Heart left ventricle (tissue), 16 donors: Measurements from ENCODE around the gene S1PR3. TPM values are rescaled to one million over a fixed set of nuclear protein-coding genes. Genes with fewer than 3 reads are reported as not detected.

Experiments used
- ATAC-seq, 4 donors: fragments of 200-7000 bp; cut with Tn5 transposase; one replicate each; pipeline ENCODE4 v1.9.1; 2020 to 2022; ENCODE audit warnings: moderate library complexity in 4 of 4, mild to moderate bottlenecking in 3 of 4, moderate number of reproducible peaks in 1 of 4
- DNase-seq, 5 donors: peaks; one replicate each; pipeline ENCODE4 v3.0.0-alpha.2; 2020
- H3K27ac ChIP-seq, 12 donors: fragments of 200-600 bp; sonication (generic) in 4 of 12; one replicate each; pipeline versions ENCODE4 v1.5.0 to v1.8.0; 2016 to 2022; ENCODE audit warnings: mild to moderate bottlenecking in 2 of 12
- H3K27me3 ChIP-seq, 9 donors: fragments of 200-600 bp; sonication (generic) in 2 of 9; one replicate each; pipeline versions ENCODE4 v1.5.1 to v1.8.0; 2016 to 2022; ENCODE audit warnings: mild to moderate bottlenecking in 3 of 9
- H3K36me3 ChIP-seq, 9 donors: fragments of 200-600 bp; sonication (generic) in 2 of 9; one replicate each; pipeline versions ENCODE4 v1.5.0 to v1.8.0; 2018 to 2022; ENCODE audit warnings: mild to moderate bottlenecking in 2 of 9
- H3K4me1 ChIP-seq, 12 donors: fragments of 200-600 bp; sonication (generic) in 4 of 12; one replicate each; pipeline versions ENCODE4 v1.5.0 to v1.8.0; 2016 to 2022; ENCODE audit warnings: mild to moderate bottlenecking in 3 of 12
- H3K4me3 ChIP-seq, 12 donors: fragments of 200-600 bp; sonication (generic) in 4 of 12; one replicate each; pipeline versions ENCODE4 v1.5.0 to v1.8.0; 2017 to 2022; ENCODE audit warnings: mild to moderate bottlenecking in 9 of 12, moderate library complexity in 4 of 12
- H3K9me3 ChIP-seq, 12 donors: fragments of 200-600 bp; sonication (generic) in 4 of 12; one replicate each; pipeline versions ENCODE4 v1.5.0 to v1.8.0; 2016 to 2022; ENCODE audit warnings: mild to moderate bottlenecking in 1 of 12
- CTCF ChIP-seq, 12 donors: fragments of 200-600 bp; sonication (generic) in 4 of 12; IDR thresholded peaks; one replicate each; pipeline versions ENCODE4 v1.5.0 to v1.8.0; 2018 to 2022; ENCODE audit warnings: antibody characterized with exemption in 12 of 12, mild to moderate bottlenecking in 5 of 12
- POLR2A ChIP-seq, 2 donors: fragments of 450-650 bp; IDR thresholded peaks; one replicate each; pipeline ENCODE4 v1.6.1; 2017; ENCODE audit warnings: antibody characterized with exemption in 2 of 2, mild to moderate bottlenecking in 2 of 2, moderate library complexity in 2 of 2
- WGBS, 4 donors: extraction: QIAGEN DNeasy Blood & Tissue Kit in 2 of 4; methylation state at CpG; one replicate each; pipeline versions ENCODE4 v1.1.5 to v1.1.7; 2013 to 2018; 5-methylcytosine and 5-hydroxymethylcytosine counted together
- intact Hi-C, 10 donors: fragments of 100-400 bp; cut with DNase I; formaldehyde crosslinking; loops; one replicate each; pipeline versions ENCODE4 v1.11.1 to v1.14.2; 2022
- polyA plus RNA-seq, 2 donors: library from polyadenylated mRNA; stranded (reverse); fragments of 200-250 nt; gene quantifications; one replicate each; pipeline ENCODE4 v1.2.3, GENCODE V29; 2013
- total RNA-seq, 9 donors: library from RNA; depleted of rRNA in 2 of 9; stranded (reverse); fragments of >200 nt in 2 of 9; fragmentation: NEBNext Ultra II Directional in 3 of 9; extraction: Animal tissue kit (Norgen Biotek cat#: 25700) in 3 of 9; gene quantifications; one replicate each; pipeline versions ENCODE4 v1.1.0 to v1.2.4, GENCODE V29; 2016 to 2023
- donor health status: ischemic (EF 13 %, LVEDD 7.1; RV severe dilation, severe dysfunction).
- donor health status: healthy with polysubstance abuse.
- donor health status: DM: no; HTN: yes; CAD: no.
- donor health status: DM: no; HTN: no; CAD: no.
- donor health status: ischemic (EF 25% LVEDD 6.9; RV normal size, moderate dysfunction).
- donor health status: ischemic (EF 25% LVEDD 5.7; RV mildly dilated, moderate dysfunction).
- donor health status: healthy.
- donor health status: DM: yes; HTN: yes; CAD: no.
- donor health status: ischemic (EF 35%, LVEDD 5.7; RV mildly dilated, moderate dysfunction).
- donor health status: nonischemic (EF 11% LVEDD 7.7; RV severe dilation, severe dysfunction).
- donor health status: DM: yes; HTN: yes; CAD: no.
- donor health status: PGD.
- donor health status: ischemic (EF 29% LVEDD 5.4; RV normal size, mild dysfunction).
- donor health status: nonischemic (EF 23%, LVEDD 6.1; RV moderate dilation, normal function).

The S1PR3 gene
- total and polyA plus RNA-seq, 11 donors: 7.4 to 50.3 (median 29.5) TPM

GRCh38 chr9:88973281-88974045 lies 17.8 kb upstream of the S1PR3 start:
- H3K27ac ChIP-seq: no peak overlapping the region
- intact Hi-C loops: no loop called here
- 92 to 95% (median 93%) methylated on average over 12 of the region's 12 CpGs for WGBS, 4 donors
- peaks cover 0 to 4% (median 0%) of the 10 kb centered on the region in 9 donors for H3K27me3 ChIP-seq
- peaks cover 0 to 9% (median 0%) of the 10 kb centered on the region in 12 donors for H3K4me1 ChIP-seq
- TF ChIP-seq POLR2A (IDR thresholded peaks at IDR 0.05) (no peak), CTCF (IDR thresholded peaks at IDR 0.05) (no peak)
- no peak overlapping the region for H3K4me3 ChIP-seq
- ATAC-seq (no peak), DNase-seq (peak in 1 of 5 donors; percentile 1)
- no peaks in the 10 kb centered on the region for H3K9me3 ChIP-seq
- no peaks in the 10 kb centered on the region for H3K36me3 ChIP-seq

- TF ChIP-seq CTCF (IDR thresholded peaks at IDR 0.05) (no peak), POLR2A (IDR thresholded peaks at IDR 0.05) (no peak)
- peak in 1 of 5 donors; percentile 11 for DNase-seq
Observed at GRCh38 chr9:88974641-88975040, 16.6 kb upstream of the S1PR3 start.

GRCh38 chr9:88975966-88976889 lies 15.0 kb upstream of the S1PR3 start:
- Histone ChIP-seq H3K9me3 (peaks cover 0 to 4% (median 0%) of the 10 kb centered on the region in 12 donors), H3K27me3 (peaks cover 0 to 4% (median 0%) of the 10 kb centered on the region in 9 donors), H3K36me3 (no peaks in the 10 kb centered on the region), H3K4me3 (no peak overlapping the region), H3K27ac (no peak overlapping the region), H3K4me1 (peaks cover 0 to 17% (median 1%) of the 10 kb centered on the region in 12 donors)
- intact Hi-C loops: loop anchor here in 1 of 10 donors (5.0 kb wide), 1 partner anchor 39 kb away; no protein-coding TSS in a partner anchor
- peak in 1 of 5 donors; percentile 10 for DNase-seq
- ATAC-seq: peak in 1 of 4 donors; percentile 15
- TF ChIP-seq CTCF (IDR thresholded peaks at IDR 0.05): no peak
- no peak for TF ChIP-seq POLR2A (IDR thresholded peaks at IDR 0.05)
- WGBS, 4 donors: 78 to 84% (median 82%) methylated on average over 8 of the region's 8 CpGs

More at GRCh38 chr9:88974641-88975040, 16.6 kb upstream of the S1PR3 start:
- Histone ChIP-seq H3K4me1 (peaks cover 0 to 17% (median 1%) of the 10 kb centered on the region in 12 donors), H3K4me3 (no peak overlapping the region), H3K36me3 (no peaks in the 10 kb centered on the region), H3K27me3 (peaks cover 0 to 4% (median 0%) of the 10 kb centered on the region in 9 donors), H3K9me3 (no peaks in the 10 kb centered on the region), H3K27ac (no peak overlapping the region)
- WGBS, 4 donors: 73 to 87% (median 81%) methylated on average over 7 of the region's 7 CpGs
- intact Hi-C loops: loop anchor here in 1 of 10 donors (5.0 kb wide), 1 partner anchor 37 kb away; no protein-coding TSS in a partner anchor
- no peak for ATAC-seq
